Astrocyte (in vitro differentiated cells and primary cell): ENCODE measurements around the gene PIK3R6.

ENCODE experiments used
- EZH2 ChIP-seq: IDR thresholded peaks from 2 replicates; pipeline ENCODE4 v1.6.1; 2012; ENCODE audit warnings: mild to moderate bottlenecking, low read length, inconsistent platforms; ENCODE audit not compliant: insufficient read depth
- TF ChIP-seq, protein P1 (sequence below): IDR thresholded peaks from 2 replicates; pipeline ENCODE4 v1.5.1; 2011; ENCODE audit warnings: low read depth, mild to moderate bottlenecking, inconsistent platforms, low read length, moderate library complexity; ENCODE audit not compliant: insufficient read depth

DNA sequence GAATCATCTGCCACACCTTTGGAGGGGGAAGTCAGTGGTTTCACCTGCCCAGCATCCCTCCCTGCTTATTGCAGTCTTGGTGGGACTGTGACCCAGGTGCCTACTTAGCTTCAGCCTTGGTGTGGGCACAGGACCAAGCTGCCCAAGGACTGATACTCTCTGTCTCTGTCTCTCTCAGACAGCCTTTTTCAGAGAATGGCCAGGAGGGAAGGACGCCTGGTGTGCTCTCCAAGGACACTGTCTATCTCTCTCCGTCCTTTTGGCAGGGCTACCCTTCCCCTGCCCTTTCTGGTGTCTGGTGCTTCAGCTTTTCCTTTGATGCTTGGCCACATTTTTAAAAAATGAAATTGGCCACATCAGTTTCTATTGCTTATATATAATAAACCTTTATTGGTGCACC lies 19.6 kb downstream of the PIK3R6 start:
- TF ChIP-seq, protein P1, sequence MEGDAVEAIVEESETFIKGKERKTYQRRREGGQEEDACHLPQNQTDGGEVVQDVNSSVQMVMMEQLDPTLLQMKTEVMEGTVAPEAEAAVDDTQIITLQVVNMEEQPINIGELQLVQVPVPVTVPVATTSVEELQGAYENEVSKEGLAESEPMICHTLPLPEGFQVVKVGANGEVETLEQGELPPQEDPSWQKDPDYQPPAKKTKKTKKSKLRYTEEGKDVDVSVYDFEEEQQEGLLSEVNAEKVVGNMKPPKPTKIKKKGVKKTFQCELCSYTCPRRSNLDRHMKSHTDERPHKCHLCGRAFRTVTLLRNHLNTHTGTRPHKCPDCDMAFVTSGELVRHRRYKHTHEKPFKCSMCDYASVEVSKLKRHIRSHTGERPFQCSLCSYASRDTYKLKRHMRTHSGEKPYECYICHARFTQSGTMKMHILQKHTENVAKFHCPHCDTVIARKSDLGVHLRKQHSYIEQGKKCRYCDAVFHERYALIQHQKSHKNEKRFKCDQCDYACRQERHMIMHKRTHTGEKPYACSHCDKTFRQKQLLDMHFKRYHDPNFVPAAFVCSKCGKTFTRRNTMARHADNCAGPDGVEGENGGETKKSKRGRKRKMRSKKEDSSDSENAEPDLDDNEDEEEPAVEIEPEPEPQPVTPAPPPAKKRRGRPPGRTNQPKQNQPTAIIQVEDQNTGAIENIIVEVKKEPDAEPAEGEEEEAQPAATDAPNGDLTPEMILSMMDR = no peak
- TF ChIP-seq EZH2 = no peak
